NAMALWA (cell line): ENCODE results near the gene MYOF.
"Not testable (repeated sequence)": the region's sequence is repeated elsewhere in the genome, so short reads cannot be mapped to it uniquely, and the experiment has no call there.

Source experiments
- DNase-seq: peaks from one replicate; pipeline ENCODE4 v3.0.0-alpha.2; 2015; ENCODE audit warnings: low spot score

Gene MYOF

DNA sequence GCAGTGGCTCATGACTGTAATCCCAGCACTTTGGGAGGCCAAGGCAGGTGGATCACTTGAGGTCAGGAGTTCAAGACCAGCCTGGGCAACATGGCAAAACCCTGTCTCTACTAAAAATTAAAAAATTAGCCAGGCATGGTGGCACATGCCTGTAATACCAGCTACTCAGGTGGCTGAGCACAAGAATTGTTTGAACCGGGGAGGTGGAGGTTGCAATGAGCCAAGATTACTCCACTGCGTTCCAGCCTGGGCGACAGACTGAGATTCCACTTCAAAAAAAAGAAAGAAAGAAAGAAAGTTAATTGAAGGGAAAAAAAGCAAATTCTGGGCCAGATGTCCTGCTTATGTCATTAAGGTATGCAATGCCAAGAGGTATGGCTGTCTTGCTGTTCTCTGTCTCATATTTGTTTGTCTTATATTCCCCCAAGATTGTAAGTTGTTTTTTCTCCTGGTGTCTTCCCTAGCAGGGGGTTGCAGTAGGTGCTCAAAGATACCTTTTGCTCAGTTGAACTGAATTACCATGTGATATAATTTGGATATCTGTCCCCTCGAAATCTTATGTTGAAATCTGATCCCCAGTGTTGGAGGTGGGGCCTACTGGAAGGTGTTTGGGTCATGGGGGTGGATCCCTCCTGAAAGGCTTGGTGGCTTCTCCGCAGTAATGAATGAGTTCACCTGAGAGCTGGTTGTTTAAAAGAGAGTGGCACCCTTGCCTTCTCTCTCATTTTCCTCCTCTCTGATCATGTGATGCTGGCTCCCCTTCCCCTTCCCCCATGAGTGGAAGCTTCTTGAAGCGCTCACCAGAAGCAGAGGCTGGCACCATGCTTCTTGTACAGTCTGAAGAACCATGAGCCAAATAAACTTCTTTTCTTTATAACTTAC is 60.9 kb downstream of the MYOF start:
- no peak for DNase-seq

DNA sequence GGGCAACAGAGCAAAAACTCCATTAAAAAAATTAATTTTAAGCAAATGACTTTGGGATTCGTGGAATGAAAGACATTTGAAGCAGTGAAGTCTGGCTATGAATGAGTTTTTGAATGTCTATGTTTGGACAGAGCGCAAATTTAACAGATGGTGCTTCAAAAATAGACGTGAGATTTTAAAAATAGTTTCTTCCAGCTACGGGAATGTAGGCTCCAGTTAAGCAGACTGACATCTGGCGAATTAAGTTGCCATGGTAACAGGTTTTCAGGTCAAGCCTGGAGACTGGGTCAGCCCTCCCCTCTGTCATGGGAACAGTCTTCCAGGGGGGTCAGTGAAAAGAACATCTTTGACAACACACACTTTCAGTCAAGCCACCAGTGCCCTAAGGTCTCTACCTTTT is 62.0 kb downstream of the MYOF start:
- no peak for DNase-seq

DNA sequence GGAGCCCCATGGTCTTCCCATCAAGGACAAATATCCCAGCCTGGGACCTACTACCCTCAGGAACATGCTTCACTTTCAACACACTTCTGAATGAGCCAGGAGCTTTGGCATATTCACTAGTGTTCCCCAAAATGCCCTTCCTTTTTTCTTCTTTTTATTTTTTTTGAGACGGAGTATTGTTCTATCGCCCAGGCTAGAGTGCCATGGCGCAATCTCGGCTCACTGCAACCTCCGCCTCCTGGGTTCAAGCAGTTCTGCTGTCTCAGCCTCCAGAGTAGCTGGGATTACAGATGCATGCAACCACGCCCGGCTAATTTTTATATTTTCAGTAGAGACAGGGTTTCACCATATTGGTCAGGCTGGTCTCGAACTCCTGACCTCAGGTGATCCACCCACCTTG is 63.1 kb downstream of the MYOF start:
- DNase-seq = not testable (repeated sequence)

DNA sequence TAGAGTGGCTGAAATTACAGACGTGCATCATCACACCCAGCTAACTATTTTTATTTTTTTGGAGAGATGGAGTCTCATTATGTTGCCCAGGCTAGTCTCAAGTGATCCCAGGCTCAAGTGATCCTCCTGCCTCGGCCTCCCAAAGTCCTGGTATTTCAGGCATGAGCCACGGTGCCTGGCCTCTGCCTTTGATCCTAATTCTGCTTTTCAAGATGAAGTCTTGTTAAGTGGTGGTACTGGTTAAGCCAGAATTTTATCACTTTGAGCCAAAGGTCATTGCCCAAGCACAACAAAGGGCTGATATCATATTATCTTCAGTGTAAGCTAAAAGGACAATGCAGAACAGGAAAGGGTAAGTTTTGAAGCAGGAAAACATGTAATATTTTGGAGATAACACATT is 64.2 kb downstream of the MYOF start:
- no peak for DNase-seq

DNA sequence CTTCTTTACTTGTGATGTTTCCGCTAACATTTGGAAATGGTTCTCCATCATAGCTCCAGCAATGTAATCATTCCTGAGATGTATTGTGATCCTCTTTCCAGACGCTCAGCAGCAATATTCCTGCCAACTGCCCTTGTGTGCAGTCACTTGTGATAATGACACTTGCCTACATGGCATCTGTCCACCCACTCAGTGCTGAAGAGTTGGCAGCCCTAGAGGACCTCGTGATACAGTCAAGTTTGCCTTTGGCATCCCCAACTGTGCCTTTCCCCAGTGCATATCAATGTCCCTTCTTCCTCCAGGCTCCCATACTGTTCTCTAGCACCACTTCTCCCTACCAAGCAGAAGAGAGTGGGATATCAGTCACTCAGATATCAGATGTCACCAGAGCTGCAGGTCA is 64.9 kb downstream of the MYOF start:
- DNase-seq = no peak

DNA sequence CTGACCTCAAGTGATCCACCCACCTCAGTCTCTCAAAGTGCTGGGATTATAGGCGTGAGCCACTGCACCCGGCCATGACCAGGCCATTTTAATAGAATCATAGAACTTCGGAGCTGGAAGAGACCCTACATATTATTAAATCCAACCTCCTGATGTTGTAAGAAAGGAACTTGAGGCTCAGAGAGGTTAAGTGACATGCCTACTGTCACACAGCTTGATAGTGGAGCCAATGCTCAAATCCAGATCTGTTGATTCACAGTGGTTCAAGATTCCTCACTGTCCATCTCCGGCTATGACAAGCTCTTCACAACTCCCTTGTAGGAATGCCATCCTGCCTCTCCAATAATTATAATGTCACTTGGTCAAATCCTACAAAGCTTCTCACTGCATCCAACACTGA is 65.3 kb downstream of the MYOF start:
- no peak for DNase-seq

DNA sequence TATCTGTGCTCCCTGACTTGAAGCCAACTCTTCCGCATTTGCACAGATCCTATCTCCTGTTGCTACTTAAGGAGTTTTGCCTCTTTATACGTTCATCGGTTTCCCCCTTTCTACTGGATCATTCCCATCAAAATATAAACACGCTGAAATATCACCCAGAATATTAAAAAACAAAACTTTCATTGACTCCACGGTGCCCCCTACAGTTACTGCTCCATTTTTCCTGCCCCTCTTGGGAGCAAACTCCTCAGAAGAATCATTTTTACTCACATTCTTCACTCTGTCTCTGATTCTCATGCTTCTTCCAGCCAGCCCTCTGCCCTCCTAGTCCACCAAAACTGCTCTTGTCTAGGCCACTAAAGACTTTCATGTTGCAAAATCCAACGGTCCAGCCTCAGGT is 66.4 kb downstream of the MYOF start:
- no peak for DNase-seq

DNA sequence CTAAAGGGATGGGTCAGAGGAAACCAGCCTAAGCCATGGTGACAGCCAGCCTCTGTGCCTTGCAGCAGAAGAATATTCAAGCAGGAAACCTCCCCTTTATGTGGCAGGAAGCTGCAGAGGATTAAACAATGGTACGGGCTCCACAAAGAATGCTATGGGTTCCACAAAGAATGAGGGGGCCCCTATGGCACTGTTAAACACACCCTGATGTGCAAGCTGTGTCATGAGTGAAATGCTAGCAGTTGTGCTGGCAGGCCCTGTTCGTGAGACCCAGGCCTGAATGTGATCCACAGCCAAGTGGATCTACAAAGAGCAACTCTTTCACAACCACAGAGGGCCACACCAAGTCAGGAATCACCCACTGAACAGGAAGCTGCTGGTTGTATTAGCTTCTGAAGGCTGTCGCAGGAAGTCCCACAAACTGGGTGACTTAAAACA is 68.9 kb downstream of the MYOF start:
- DNase-seq = no peak

DNA sequence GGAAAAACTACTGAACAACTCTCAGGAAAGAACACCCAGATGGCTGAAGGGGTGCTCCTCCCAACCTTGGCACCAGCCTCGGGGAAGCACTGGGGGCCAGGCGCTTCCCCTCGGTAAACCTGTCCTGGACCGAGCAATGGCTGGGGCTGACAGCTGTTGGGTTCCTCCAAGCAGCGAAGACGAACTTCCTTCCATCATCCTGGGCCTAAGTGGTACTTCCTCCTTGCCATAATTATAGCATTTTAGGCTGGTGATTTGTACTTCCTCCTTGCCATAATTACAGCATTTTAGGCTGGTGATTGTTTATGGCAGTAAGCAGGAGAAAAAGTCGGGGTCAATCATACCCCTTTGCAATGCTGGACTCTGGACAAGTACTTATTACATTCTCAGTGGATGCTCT is 69.3 kb downstream of the MYOF start:
- no peak for DNase-seq

DNA sequence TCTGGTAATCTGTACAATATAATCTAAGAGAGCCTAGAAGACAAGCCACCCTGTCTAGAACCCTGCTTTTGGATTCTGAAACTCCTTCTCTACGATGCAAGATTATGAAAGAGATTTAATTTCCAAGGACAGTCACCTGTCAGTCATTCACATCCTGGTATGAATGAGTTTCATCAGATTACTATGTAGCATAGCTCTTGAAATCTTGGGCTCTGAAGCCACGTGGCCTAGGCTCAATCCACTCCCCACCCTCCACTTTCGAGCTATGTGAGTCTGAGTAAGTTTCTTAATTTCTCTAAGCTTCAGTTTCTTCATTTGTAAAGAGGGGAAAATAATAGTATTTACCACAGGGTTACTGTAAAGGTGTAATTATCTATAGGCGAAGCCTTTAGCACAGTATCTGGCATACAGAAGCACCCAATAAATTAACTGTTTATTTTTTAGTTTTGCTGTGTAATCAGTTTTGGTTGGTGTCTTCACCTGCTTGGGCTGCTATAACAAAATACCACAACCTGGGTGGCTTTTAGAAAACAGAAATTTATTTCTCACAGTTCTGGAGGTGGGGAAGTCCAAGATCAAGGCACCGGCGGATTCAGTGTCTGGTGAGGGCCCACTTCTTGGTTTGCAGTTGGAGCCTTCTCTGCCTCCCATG is 71.3 kb downstream of the MYOF start:
- no peak for DNase-seq

DNA sequence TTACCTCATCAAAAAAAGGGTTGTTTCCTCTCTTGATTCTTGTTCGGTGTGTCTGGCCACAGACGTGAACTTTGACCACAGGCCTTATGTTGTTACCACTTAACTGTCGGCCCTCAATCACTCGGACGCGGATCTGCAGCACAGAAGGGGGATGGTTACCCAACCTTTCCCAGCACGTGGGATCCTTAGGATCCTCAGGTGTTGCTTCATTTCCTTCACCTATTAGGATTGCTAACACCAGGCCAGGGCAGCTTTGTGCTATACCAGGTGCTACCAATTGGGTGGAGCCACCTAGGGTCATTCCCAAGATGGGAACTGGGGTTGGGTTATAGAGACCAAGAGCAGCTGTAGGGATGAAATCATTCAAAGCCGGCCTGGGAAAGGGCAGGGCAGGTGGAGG is 73.4 kb downstream of the MYOF start:
- no peak for DNase-seq

DNA sequence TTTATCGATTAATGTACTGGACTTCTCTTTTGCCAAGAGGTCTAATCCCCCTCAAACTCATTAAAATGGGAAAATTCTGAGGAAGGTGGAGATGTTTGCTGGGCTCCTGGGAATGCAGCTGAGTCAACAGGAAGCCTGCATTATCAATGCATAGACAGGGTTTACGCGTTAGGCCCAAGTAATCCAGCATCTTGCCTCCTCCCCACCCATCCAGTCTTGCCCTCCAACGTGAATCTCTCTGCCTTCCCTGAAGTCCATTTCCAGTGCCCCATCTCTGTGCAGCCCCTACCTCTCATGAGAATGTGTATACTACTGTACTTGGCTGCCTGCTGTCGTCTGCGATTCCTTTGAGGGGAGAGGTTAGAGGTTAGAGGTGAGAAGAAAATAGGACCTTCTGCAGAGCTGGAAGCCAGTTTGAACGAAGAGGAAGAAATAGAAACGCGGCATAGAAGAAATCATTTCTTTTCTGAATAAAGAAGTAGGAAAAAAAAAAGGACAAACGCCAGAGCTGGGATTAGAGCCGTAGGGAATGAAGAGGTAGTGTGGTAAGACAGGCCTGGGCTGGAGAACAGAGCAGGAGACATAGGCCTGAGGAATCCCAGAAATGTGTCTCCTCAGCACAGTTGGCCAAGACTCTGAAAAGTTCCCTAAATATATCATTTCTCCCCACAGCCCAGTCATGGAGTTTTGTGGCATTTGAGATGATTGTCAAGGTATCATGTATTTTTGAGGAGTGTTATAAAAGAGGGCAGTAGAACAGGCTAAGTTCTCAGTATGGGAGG is 75.6 kb downstream of the MYOF start:
- no peak for DNase-seq

DNA sequence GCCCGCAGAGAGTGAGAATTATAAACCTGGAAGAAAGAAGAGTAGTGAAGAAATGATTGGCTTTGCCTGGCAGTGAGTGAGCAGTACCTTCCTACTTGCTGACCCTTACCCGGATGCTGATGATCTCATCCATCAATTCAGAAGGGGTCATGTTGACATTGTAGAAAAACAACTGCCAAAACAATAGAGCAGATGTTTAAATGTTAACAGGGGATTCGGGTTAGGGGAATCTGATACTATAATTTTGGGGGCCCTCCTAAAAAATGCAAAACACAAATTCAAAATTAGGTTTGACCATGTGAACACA is 78.1 kb downstream of the MYOF start:
- no peak for DNase-seq

DNA sequence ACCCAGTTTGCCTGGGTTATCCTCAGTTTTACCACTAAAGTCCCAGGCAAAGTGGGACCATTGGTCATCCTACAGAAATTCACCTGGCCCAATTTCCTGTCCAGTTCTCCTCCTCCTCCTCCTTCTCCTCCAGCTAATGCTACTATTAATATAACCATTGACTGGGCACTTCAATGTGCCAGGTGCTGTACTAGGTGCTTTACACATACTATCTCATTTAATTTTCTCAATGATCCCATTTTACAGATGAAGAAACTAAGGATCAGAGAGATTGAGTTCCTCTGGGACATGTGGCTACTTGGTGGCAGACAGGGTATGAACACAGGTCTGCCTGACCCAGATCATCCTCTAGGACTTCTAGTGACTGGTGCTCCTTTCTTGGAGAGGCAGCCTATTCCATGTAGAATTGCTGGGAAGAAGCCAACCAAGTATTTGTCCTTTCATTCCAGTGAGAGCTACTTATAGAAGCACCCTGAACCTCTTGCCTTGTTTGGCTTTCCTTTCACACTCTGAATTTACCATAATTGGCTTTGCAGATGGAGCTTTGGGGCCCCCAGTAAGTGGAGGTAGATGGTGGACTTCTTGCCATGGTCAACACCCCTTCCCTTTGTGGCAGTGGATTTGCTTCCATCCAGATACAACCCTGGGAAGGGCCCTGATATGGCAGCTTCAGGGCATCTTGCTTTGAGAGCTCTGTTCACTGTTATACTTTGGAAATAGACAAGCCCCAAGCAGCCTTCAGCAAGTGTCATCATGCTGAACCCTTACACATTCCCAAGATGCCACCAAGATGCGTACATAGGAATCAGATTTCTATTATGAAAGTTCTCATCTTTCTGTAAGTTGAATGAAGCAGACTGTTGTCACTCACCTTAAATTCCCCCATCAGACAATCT is 78.7 kb downstream of the MYOF start:
- no peak for DNase-seq

DNA sequence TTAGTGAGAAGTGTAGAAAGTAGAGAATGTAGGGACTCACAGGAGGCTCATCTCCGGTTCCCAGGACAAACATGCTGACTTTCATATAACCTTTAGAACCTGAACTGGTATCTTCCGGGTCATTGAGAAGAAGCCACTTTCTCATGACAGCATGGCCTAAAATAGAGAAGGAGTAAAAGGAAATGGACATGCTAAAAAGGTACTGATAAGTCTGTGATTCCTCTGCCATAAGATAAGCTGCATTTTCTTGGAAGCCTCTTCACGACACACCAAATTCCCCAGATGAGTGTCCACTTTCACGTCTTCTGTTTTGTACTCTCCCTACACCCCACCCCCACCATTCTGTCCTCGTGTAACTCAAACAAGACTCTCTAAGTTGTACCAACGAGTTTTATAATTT is 79.9 kb downstream of the MYOF start:
- no peak for DNase-seq

DNA sequence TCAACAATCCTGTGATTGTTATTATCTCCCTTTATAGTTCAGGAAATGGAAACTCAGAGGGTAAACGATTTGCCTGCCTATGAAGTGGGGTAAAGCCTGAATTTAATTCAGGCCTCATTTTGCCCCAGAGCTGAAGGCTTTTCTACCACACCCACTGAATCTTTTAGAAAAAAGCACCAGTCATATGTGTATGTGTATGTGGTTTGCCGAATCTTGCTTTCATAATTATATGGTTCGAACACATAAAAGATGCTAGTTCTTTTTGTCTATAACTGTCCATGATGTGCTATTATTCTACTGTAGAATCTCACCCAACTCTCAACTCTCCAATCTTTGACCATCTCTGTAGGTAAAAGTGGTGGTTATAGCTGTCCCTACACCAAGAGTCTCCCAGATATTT is 83.6 kb downstream of the MYOF start:
- no peak for DNase-seq

DNA sequence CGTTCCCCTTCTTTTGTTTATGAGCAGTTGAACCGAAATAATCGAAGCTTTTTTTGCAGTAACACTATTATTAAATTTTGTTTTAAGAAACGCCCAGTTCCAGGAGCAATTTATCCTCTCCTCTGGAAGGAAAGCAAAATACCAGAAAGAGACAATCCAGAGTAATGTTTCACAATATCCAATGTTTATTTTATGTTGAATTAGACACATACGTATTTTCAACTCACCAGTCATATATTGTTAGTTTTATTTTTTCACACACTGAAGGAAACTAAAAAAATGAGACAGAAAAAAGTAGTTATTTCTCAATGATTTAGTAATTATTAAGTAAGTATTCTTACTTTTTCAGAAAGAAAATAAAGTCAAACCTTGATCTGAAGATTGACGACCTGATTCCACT is 85.1 kb downstream of the MYOF start:
- no peak for DNase-seq

DNA sequence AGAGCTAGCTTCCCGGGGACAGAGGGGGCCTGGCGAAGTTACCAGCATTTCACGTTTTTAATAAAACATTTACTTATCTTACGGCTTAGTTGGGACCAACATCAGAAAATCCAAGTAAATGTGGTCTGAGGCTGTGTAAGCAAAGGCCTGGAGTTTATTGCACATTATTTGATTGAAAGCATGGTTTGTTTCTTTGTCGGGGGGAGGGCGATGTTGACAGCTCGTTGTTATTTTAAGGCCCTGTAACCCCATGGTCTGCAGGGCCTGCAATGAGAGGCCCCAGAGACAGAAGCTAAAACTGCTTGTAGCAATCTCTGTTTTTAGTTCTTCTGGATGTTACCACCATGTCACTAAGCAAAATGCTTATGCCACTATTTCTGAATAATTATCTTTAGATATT is 88.9 kb downstream of the MYOF start:
- no peak for DNase-seq

DNA sequence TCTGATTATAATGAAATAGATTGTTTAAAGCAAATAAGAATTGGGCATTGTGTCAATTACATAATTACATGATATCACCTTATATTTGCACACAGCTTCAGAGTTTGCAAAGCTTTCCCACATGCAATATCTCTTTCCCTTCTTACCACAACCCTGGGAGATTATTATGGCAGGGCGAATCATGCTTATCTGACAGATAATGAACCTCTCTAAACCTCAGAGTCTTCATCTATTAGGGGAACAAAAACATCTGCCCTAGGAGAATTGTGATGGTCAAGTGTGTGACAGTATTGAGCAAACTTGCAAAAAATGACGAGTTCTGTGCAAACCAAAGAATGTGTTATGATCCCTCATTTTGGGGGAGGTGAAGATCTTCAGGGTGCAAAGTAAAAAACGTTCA is 90.0 kb downstream of the MYOF start:
- DNase-seq = no peak

DNA sequence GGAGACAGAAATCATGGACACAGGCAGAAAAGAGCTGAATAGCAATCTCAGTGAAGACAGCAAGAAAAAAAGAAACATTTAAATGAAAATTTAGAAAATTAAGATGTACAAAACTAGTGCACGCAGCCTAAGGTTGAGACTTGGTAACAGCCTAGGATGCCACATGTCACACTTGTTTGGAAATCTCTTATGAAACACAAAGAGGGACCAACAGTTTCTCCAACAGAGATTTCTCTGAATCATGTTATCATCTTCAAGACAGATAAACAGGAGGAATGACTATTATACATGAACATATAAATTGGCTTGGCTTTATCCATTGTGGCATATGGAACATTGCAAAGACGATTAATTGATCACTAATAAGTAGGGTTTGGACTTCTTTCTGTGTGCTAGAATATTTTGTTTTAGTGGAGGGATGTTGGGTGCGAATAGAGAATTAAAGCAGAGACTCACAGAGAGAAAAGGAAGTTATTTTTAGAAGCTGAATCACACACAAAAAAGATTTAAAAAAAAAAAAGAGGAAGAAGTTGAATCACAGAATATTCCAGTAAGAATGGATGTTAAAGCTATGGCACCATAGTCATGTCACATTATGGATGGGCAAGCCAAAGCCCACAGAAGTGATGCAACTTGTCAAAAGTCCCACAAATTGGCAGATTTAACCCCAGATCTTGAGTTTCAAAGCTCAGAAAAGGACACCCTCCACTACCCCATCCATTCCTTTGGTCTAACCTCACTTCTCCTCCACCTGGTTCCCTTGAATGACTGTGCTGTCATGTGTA is 91.6 kb downstream of the MYOF start:
- no peak for DNase-seq

DNA sequence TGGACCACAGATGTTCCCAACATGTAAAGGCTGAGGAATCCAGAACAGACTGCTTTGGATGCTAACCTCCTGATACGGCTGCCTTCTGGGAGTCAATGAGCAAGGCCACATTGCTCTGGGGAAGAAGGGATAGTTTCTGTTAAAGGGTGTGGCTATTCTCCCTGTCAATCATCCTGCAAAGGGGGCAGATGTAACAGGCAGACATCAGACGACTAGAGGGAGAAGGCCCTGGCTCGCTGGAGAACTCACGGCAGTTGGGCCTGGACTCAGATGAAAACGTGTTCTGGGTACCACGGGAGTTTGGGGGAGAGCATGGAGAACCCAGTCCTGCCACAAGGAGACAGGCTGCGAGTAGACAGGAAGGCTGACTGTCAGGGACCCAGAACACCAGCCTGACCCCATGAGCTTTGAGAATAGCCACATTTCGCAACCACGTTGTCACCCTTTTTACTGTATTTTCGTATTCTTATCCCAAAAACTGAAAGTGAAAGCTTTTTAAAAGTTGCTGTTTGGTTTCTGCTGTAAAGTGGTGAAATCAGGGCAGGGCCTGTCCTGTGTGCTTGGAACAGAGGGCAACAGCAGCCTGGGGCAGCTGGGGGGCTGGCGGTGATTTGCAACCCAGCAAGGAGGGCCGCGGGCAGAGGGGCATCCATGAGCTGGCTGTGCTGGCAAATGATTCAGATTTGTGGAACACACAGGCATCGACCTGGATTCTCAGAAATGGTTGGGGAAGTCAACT is 95.3 kb downstream of the MYOF start:
- no peak for DNase-seq
